PFSK-1 (cell line): ENCODE results near the gene ZNF318.

Experiments
- FOXP2 ChIP-seq: optimal IDR thresholded peaks from 2 replicates; pipeline ENCODE3; 2011; ENCODE audit warnings: borderline replicate concordance, control low read depth, inconsistent platforms; ENCODE audit not compliant: insufficient read depth; ENCODE audit errors: extremely low read length, extremely low read depth
- POLR2AphosphoS5 ChIP-seq: IDR thresholded peaks from 2 replicates; pipeline ENCODE4 v1.6.1; 2012; ENCODE audit warnings: low read depth, mild to moderate bottlenecking, control low read depth, low read length, moderate library complexity
- SIN3A ChIP-seq: IDR thresholded peaks from 2 replicates; pipeline ENCODE4 v1.6.1; 2012; ENCODE audit warnings: mild to moderate bottlenecking, low read length, moderate library complexity, borderline replicate concordance; ENCODE audit not compliant: insufficient read depth
- TAF1 ChIP-seq: IDR thresholded peaks from 2 replicates; pipeline ENCODE4 v1.6.1; 2012; ENCODE audit warnings: low read length, control low read depth, borderline replicate concordance; ENCODE audit not compliant: insufficient read depth

DNA sequence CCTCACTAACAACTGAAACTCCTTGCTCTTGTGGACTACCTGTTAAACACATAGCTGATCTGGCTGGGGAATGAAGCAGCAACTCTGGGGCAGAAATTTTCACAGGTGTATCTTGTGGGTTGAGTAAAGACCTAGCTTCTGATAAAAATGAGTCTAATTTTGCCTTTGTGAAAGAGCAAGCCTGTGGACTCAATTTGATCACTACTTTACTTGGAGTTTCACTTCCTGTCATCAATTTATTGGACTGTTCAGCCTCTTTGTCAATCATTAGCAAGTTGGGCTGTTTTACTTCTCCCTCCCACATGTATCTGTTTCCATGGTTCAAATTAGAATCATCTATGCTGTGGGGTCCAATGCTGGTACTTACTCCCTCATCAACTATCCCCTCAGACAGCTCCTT, 31.2 kb downstream of the ZNF318 start:
- TF ChIP-seq FOXP2 (no peak), POLR2AphosphoS5 (no peak), TAF1 (no peak), SIN3A (no peak)
